Neural progenitor cell (in vitro differentiated cells): ENCODE data around the gene HEY2. TPM values are rescaled to one million over a fixed set of nuclear protein-coding genes. Genes with fewer than 3 reads are reported as not detected.

Experiments used
- DNase-seq: peaks from one replicate; pipeline ENCODE4 v3.0.0-alpha.2; 2016; ENCODE audit warnings: low spot score
- H2AFZ ChIP-seq: fragments of 200-600 bp; sonication (generic); replicated peaks from 2 replicates; pipeline ENCODE4 v1.6.1; 2016; ENCODE audit warnings: antibody characterized with exemption
- H3F3A ChIP-seq: fragments of 200-600 bp; sonication (generic); 2 replicates; pipeline ENCODE4 v1.6.1; 2016; ENCODE audit warnings: antibody characterized with exemption, low read depth
- H3K27ac ChIP-seq: fragments of 200-600 bp; sonication (generic); 2 replicates; pipeline ENCODE4 v1.5.1; 2016; ENCODE audit warnings: mild to moderate bottlenecking
- H3K27me3 ChIP-seq: fragments of 200-600 bp; sonication (generic); 2 replicates; pipeline ENCODE4 v1.6.1; 2016; ENCODE audit warnings: mild to moderate bottlenecking, moderate library complexity
- H3K36me3 ChIP-seq: fragments of 200-600 bp; sonication (generic); 2 replicates; pipeline ENCODE4 v1.5.1; 2016
- H3K4me1 ChIP-seq: fragments of 200-600 bp; sonication (generic); 2 replicates; pipeline ENCODE4 v1.6.1; 2016; ENCODE audit warnings: mixed run types
- H3K4me2 ChIP-seq: fragments of 200-600 bp; sonication (generic); 2 replicates; pipeline ENCODE4 v1.6.1; 2016
- H3K4me3 ChIP-seq: fragments of 200-600 bp; sonication (generic); 2 replicates; pipeline ENCODE4 v1.5.1; 2016
- H3K79me2 ChIP-seq: fragments of 200-600 bp; sonication (generic); 2 replicates; pipeline ENCODE4 v1.6.1; 2016; ENCODE audit warnings: low read depth
- H3K9ac ChIP-seq: fragments of 200-600 bp; sonication (generic); 2 replicates; pipeline ENCODE4 v1.6.1; 2016
- H3K9me3 ChIP-seq: fragments of 200-600 bp; sonication (generic); 2 replicates; pipeline ENCODE4 v1.5.1; 2016; ENCODE audit warnings: low read depth
- H4K20me1 ChIP-seq: fragments of 200-600 bp; sonication (generic); 2 replicates; pipeline ENCODE4 v1.6.1; 2016; ENCODE audit warnings: low read depth
- H3K27ac Mint-ChIP-seq: 3 replicates; pipeline ENCODE4 v1.8.0; 2021; ENCODE audit warnings: mixed read lengths
- H3K27me3 Mint-ChIP-seq: 2 replicates; pipeline ENCODE4 v1.8.0; 2022; ENCODE audit warnings: low read depth, mild to moderate bottlenecking, inconsistent platforms, moderate library complexity, mixed read lengths; ENCODE audit not compliant: insufficient read depth
- H3K36me3 Mint-ChIP-seq: 3 replicates; pipeline ENCODE4 v1.8.0; 2021; ENCODE audit warnings: mixed read lengths
- H3K4me1 Mint-ChIP-seq: 3 replicates; pipeline ENCODE4 v1.8.0; 2021; ENCODE audit warnings: mixed read lengths
- H3K4me3 Mint-ChIP-seq: 3 replicates; pipeline ENCODE4 v1.8.0; 2021; ENCODE audit warnings: mild to moderate bottlenecking, moderate library complexity, mixed read lengths
- H3K9me3 Mint-ChIP-seq: 3 replicates; pipeline ENCODE4 v1.8.0; 2020; ENCODE audit warnings: mixed read lengths
- EZH2 ChIP-seq: fragments of 200-600 bp; sonication (generic); IDR thresholded peaks from 2 replicates; pipeline ENCODE4 v1.6.1; 2017; ENCODE audit warnings: antibody characterized with exemption, mild to moderate bottlenecking, moderate library complexity
- EZH2phosphoT487 ChIP-seq: fragments of 200-600 bp; sonication (generic); IDR thresholded peaks from 2 replicates; pipeline ENCODE4 v1.6.1; 2017; ENCODE audit warnings: antibody characterized with exemption
- total RNA-seq: library from RNA; depleted of rRNA; stranded (reverse); fragments of >200 nt; gene quantifications from 2 replicates; pipeline ENCODE4 v1.2.3, GENCODE V29; 2015; ENCODE audit warnings: low replicate concordance
- TF ChIP-seq, protein P1 (sequence below): fragments of 200-600 bp; sonication (generic); IDR thresholded peaks from 2 replicates; pipeline ENCODE4 v1.5.1; 2017; ENCODE audit warnings: antibody characterized with exemption, mild to moderate bottlenecking

HEY2 gene
- total RNA-seq, 1 donor from 2014 or later = 1.1 TPM

DNA sequence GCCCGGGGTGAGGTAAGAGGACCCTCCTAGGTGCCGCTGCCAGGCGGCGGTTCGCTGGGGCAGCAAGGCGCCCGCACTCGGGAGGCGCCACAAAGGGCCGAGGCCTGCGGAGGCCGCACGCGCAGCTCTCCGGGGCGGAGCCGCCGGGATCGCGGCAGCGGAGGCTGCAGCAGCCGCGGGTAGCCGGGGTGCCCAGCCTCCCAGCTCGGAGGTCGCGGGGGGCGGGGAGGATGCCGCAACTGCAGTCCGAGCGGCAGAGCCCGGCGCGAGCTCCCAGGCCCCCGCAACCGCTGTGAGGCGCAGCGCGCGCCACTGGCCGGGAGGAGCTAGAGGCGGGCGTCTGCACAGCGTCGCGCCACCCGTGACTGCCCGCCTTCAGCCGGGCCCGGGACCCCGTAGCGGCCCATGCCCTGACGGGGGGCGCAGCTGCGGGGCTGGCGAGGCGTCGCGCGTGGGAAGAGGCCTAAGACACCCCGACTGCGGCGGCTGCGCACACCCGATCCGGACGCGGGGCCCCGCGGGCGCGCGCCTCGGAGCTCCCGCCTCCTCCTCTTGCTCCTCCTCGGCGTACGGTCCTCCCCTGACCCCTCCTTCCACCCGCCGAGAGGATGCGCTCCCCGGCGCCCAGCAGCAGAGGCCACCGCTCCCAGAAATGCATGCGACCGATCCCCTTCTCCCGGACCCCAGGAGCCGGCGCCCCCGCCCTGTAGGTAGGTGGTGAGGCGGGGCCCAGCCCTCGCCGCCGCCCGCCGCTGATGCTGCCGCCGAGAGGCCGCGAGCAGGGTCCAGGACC, 41.1 kb downstream of the HEY2 start, which contains the start of gene NCOA7:
Gene NCOA7, plus strand, starts transcription at position 603 of the 793 bp plus-strand sequence. CDS start 24,395 bp downstream, outside the sequence.
- Histone ChIP-seq H3K9me3 (no peaks in the 10 kb centered on the region), H3K79me2 (no peaks in the 10 kb centered on the region), H3K36me3 (no peaks in the 10 kb centered on the region), H4K20me1 (no peaks in the 10 kb centered on the region), H2AFZ (peak within 1 kb of the TSS; percentile 90), H3K27me3 (no peaks in the 10 kb centered on the region), H3K4me2 (peak within 1 kb of the TSS; percentile 77), H3K27ac (no peak within 1 kb of the TSS), H3K4me3 (peak within 1 kb of the TSS; percentile 76), H3K9ac (peak within 1 kb of the TSS; percentile 50), H3K4me1 (peaks cover 10% of the 10 kb centered on the region), H3F3A (peaks cover 20% of the 10 kb centered on the region)
- H3K4me1 Mint-ChIP-seq = peaks cover 18% of the 10 kb centered on the region
- H3K4me3 Mint-ChIP-seq = peak within 1 kb of the TSS; percentile 92
- H3K36me3 Mint-ChIP-seq = no peaks in the 10 kb centered on the region
- H3K9me3 Mint-ChIP-seq = no peaks in the 10 kb centered on the region
- peak; percentile 89 for DNase-seq
- peak within 1 kb of the TSS; percentile 97 for H3K27ac Mint-ChIP-seq
- H3K27me3 Mint-ChIP-seq = peaks cover 3% of the 10 kb centered on the region
- peak; percentile 18 for TF ChIP-seq EZH2
- TF ChIP-seq EZH2phosphoT487 = no peak
- TF ChIP-seq, protein P1, sequence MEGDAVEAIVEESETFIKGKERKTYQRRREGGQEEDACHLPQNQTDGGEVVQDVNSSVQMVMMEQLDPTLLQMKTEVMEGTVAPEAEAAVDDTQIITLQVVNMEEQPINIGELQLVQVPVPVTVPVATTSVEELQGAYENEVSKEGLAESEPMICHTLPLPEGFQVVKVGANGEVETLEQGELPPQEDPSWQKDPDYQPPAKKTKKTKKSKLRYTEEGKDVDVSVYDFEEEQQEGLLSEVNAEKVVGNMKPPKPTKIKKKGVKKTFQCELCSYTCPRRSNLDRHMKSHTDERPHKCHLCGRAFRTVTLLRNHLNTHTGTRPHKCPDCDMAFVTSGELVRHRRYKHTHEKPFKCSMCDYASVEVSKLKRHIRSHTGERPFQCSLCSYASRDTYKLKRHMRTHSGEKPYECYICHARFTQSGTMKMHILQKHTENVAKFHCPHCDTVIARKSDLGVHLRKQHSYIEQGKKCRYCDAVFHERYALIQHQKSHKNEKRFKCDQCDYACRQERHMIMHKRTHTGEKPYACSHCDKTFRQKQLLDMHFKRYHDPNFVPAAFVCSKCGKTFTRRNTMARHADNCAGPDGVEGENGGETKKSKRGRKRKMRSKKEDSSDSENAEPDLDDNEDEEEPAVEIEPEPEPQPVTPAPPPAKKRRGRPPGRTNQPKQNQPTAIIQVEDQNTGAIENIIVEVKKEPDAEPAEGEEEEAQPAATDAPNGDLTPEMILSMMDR = no peak

DNA sequence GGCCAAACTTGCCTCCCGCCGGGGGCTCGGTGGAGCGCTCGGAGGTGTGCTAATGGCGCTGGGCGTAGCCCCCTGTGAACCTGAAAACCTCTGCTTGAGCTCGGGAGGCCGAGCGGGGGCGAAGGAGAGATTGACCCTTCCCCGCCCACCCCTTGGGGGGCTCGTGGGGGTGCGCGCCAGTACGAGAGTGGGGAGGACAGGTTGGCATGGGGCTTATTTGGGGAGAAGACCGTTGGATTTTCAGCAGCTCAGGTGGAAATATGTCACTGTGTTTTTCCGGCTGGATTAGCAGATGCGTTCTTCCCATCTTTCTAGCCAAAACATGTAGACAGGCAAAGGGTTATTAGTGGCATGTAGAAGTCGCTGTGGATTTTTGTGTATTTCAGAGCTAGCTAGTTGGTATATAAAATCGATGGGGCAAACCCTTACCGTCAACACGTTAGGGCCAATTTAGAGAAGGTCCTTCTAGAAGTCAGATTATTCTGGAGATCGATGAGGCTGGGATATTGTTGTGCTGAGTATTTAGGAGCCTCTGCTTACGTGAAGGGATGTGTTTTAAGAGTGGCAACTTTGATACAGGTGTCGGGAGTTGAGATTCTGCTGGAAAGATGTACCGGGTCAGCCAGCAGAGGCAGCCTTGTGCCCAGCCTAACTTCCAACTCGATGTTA, 41.9 kb downstream of the HEY2 start:
- Histone ChIP-seq H3K27me3 (no peaks in the 10 kb centered on the region), H3F3A (peaks cover 20% of the 10 kb centered on the region), H3K4me3 (peak overlapping the region; percentile 76), H3K4me1 (peaks cover 10% of the 10 kb centered on the region), H3K27ac (no peak overlapping the region), H3K9ac (peak overlapping the region; percentile 50), H3K36me3 (no peaks in the 10 kb centered on the region), H2AFZ (peak overlapping the region; percentile 90), H3K79me2 (no peaks in the 10 kb centered on the region), H3K9me3 (no peaks in the 10 kb centered on the region), H3K4me2 (peak overlapping the region; percentile 77), H4K20me1 (no peaks in the 10 kb centered on the region)
- Mint-ChIP-seq H3K4me1 (peaks cover 18% of the 10 kb centered on the region), H3K27me3 (peaks cover 3% of the 10 kb centered on the region), H3K27ac (no peak overlapping the region), H3K4me3 (peak overlapping the region; percentile 92), H3K36me3 (no peaks in the 10 kb centered on the region), H3K9me3 (no peaks in the 10 kb centered on the region)
- TF ChIP-seq EZH2phosphoT487 = no peak
- TF ChIP-seq, protein P1 = peak; percentile 52
- peak; percentile 27 for DNase-seq

DNA sequence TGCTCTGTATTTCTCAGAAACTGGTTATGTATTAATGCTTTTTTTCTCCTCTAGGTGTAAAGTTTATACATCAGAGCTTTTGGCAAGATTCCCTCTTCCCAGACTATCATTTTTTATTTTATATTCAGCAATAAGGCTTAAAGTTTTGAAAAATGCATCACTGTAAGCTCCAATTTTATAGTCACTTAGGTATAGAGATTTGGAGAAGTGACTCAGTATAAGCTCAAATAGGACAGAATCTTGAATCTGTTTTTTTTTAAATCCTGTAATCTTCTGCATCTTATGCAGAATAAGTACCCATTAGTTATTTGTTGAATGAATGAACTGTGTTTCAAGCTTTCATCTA, 42.4 kb downstream of the HEY2 start:
- H3K9ac ChIP-seq = no peak overlapping the region
- H4K20me1 ChIP-seq = no peaks in the 10 kb centered on the region
- H3K27ac ChIP-seq = no peak overlapping the region
- no peaks in the 10 kb centered on the region for H3K27me3 ChIP-seq
- TF ChIP-seq EZH2 (no peak), EZH2phosphoT487 (no peak)
- H3K9me3 ChIP-seq = no peaks in the 10 kb centered on the region
- Mint-ChIP-seq H3K4me3 (peak overlapping the region; percentile 92), H3K27ac (no peak overlapping the region), H3K36me3 (no peaks in the 10 kb centered on the region), H3K27me3 (peaks cover 3% of the 10 kb centered on the region), H3K4me1 (peaks cover 18% of the 10 kb centered on the region), H3K9me3 (no peaks in the 10 kb centered on the region)
- peaks cover 20% of the 10 kb centered on the region for H3F3A ChIP-seq
- H2AFZ ChIP-seq = no peak overlapping the region
- no peaks in the 10 kb centered on the region for H3K36me3 ChIP-seq
- DNase-seq = no peak
- peaks cover 10% of the 10 kb centered on the region for H3K4me1 ChIP-seq
- H3K79me2 ChIP-seq = no peaks in the 10 kb centered on the region
- peak overlapping the region; percentile 76 for H3K4me3 ChIP-seq
- peak overlapping the region; percentile 77 for H3K4me2 ChIP-seq
